Breast epithelium (tissue), 4 donors: ENCODE measurements around the gene USP12. TPM values are rescaled to one million over a fixed set of nuclear protein-coding genes. Genes with fewer than 3 reads are reported as not detected.
"Not testable (repeated sequence)": the region's sequence is repeated elsewhere in the genome, so short reads cannot be mapped to it uniquely, and the experiment has no call there.

ENCODE experiments used
- DNase-seq, 2 donors: peaks; one replicate each; pipeline ENCODE4 v3.0.0-alpha.2; 2019; ENCODE audit warnings: low spot score in 2 of 2
- H3K27ac ChIP-seq, 2 donors: fragments of 200-600 bp; sonication (generic) in 1 of 2; one replicate each; pipeline ENCODE4 v1.5.1; 2016 to 2019; ENCODE audit warnings: mild to moderate bottlenecking in 1 of 2
- H3K27me3 ChIP-seq, 2 donors: fragments of 200-600 bp; sonication (generic) in 1 of 2; one replicate each; pipeline versions ENCODE4 v1.5.1 to v1.6.0; 2017 to 2019; ENCODE audit warnings: control low read depth in 1 of 2, mild to moderate bottlenecking in 1 of 2
- H3K36me3 ChIP-seq: fragments of 200-600 bp; one replicate; pipeline ENCODE4 v1.5.1; 2019
- H3K4me1 ChIP-seq, 2 donors: fragments of 200-600 bp; sonication (generic); one replicate each; pipeline ENCODE4 v1.5.1; 2016 to 2019; ENCODE audit warnings: control low read depth in 1 of 2
- H3K4me3 ChIP-seq, 3 donors: fragments of 200-600 bp; sonication (generic); 1 replicate in 2 of 3; 2 replicates in 1 of 3; pipeline ENCODE4 v1.5.1; 2016 to 2019; ENCODE audit warnings: mild to moderate bottlenecking in 3 of 3, moderate library complexity in 2 of 3
- H3K9me3 ChIP-seq, 2 donors: fragments of 200-600 bp; sonication (generic) in 1 of 2; one replicate each; pipeline ENCODE4 v1.5.1; 2016 to 2019; ENCODE audit warnings: control low read depth in 1 of 2
- CTCF ChIP-seq, 3 donors: fragments of 450-650 bp; IDR thresholded peaks; one replicate each; pipeline ENCODE4 v1.5.1; 2016 to 2017; ENCODE audit warnings: antibody characterized with exemption in 3 of 3, mild to moderate bottlenecking in 3 of 3, moderate library complexity in 3 of 3
- POLR2A ChIP-seq: fragments of 450-650 bp; IDR thresholded peaks from one replicate; pipeline ENCODE4 v1.6.1; 2016; ENCODE audit warnings: antibody characterized with exemption, mild to moderate bottlenecking, moderate library complexity
- POLR2AphosphoS5 ChIP-seq, 3 donors: sonication (generic); formaldehyde crosslinking; IDR thresholded peaks; one replicate each; pipeline ENCODE4 v1.6.1; 2017; ENCODE audit warnings: antibody characterized with exemption in 3 of 3
- intact Hi-C: fragments of 100-400 bp; cut with DNase I; formaldehyde crosslinking; loops from one replicate; pipeline ENCODE4 v1.15.1; 2023; ENCODE audit warnings: low total_unique reads
- total RNA-seq, 3 donors: library from RNA; depleted of rRNA; stranded (reverse); fragments of >200 nt; gene quantifications; one replicate each; pipeline ENCODE4 v1.1.0, GENCODE V29; 2016

The USP12 gene
- total RNA-seq, 3 donors from 2014 or later: 21.0 to 33.4 (median 21.0) TPM

DNA sequence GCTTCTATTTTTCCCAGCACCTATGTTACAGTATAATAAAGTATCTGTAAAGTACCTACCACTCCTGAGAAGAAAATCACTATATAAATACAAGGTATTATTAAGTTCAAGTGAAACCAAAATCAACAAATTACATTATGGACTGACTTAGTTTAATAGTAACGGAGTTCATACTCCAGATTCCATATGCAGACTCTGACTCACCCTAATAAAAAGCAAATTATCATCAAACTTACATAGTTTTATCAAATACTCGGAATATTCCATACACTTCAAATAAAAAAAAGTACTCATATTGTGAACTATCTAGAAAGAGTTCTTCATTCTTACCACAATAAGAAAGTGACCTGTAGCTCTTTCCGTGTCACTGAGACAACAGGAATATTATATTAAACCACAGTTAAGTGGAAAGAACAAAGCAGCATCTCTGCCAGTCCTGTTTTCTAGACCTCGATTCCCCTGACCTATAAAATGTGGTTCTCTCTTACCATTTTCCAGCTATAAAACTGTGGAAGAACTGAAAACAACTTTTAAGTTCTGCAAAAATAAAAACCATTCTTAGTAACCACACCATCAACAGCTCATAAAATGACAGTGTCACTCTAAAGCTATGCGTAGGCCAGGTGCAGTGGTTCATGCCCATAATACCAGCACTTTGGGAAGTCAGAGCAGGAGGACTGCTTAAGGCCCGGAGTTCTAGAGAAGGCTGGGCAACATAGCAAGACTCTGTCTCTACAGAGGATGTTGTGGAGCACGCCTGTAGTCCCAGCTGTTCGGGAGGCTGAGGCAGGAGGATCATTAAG, 42.6 kb downstream of the USP12 start:
- H3K36me3 ChIP-seq: no peaks in the 10 kb centered on the region
- peaks cover 5 to 6% of the 10 kb centered on the region in 2 donors for H3K9me3 ChIP-seq
- H3K27ac ChIP-seq: no peak overlapping the region
- no peaks in the 10 kb centered on the region for H3K27me3 ChIP-seq
- H3K4me1 ChIP-seq: peaks cover 0 to 7% of the 10 kb centered on the region in 2 donors
- intact Hi-C loops: no loop called here
- no peak for DNase-seq
- TF ChIP-seq POLR2AphosphoS5 (IDR thresholded peaks at IDR 0.05): no peak
- no peak for TF ChIP-seq CTCF (IDR thresholded peaks at IDR 0.05)
- TF ChIP-seq POLR2A: no peak
- no peak overlapping the region for H3K4me3 ChIP-seq

DNA sequence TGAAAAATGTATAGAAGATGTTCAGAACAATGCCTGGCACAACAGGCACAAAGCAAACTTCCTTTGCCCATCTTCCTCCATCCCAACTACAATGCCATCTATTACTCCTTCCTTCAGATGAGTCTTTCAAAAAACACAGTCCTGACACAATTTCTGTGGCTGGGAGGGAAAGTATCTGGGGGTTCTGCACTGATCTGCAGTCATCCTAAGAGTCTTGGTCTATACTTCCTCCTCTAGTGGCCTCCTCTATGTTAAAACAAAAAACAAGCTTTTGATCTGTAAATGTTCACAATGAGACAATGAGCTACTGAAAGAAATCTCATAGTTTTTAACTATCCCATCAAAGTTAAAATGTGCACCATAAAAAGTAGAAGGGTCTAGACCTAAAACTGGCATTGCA, 44.8 kb downstream of the USP12 start:
- no peaks in the 10 kb centered on the region for H3K27me3 ChIP-seq
- no peak for DNase-seq
- peaks cover 6 to 11% of the 10 kb centered on the region in 2 donors for H3K9me3 ChIP-seq
- H3K27ac ChIP-seq: no peak overlapping the region
- H3K4me3 ChIP-seq: no peak overlapping the region
- no peak for TF ChIP-seq CTCF (IDR thresholded peaks at IDR 0.05)
- no peak for TF ChIP-seq POLR2A
- no peak for TF ChIP-seq POLR2AphosphoS5 (IDR thresholded peaks at IDR 0.05)
- H3K36me3 ChIP-seq: no peaks in the 10 kb centered on the region
- peaks cover 0 to 7% of the 10 kb centered on the region in 2 donors for H3K4me1 ChIP-seq
- intact Hi-C loops: no loop called here

GRCh38 chr13:27125357-27126282, 46.0 kb downstream of the USP12 start:
- H3K4me1 ChIP-seq: peaks cover 0 to 7% of the 10 kb centered on the region in 2 donors
- no peaks in the 10 kb centered on the region for H3K36me3 ChIP-seq
- H3K4me3 ChIP-seq: no peak overlapping the region
- no peak for DNase-seq
- H3K9me3 ChIP-seq: peaks cover 6 to 11% of the 10 kb centered on the region in 2 donors
- no peak overlapping the region for H3K27ac ChIP-seq
- intact Hi-C loops: no loop called here
- no peaks in the 10 kb centered on the region for H3K27me3 ChIP-seq
- TF ChIP-seq POLR2A (no peak), POLR2AphosphoS5 (IDR thresholded peaks at IDR 0.05) (no peak), CTCF (IDR thresholded peaks at IDR 0.05) (no peak)

DNA sequence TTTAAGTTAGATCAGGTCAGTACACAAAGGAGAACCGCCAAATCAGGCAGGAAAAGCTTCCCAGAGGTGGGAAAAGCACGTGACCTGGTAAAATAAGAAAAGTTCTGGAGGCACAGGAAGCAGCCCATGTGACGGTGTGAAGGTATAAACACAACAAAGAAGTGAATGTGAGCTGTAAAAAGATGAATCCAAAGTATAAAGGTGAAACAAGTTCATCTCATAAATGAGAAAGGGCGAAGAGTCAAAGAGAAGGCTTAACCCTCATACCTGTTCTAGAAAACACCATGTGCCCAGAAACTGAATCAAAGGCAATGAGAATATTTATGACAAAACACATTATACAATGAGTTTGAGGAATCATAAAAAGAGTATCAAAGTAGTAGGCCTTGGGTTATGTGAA, 47.0 kb downstream of the USP12 start:
- Histone ChIP-seq H3K27me3 (no peaks in the 10 kb centered on the region), H3K27ac (no peak overlapping the region), H3K4me3 (no peak overlapping the region), H3K36me3 (no peaks in the 10 kb centered on the region), H3K4me1 (peaks cover 0 to 7% of the 10 kb centered on the region in 2 donors), H3K9me3 (peaks cover 0 to 6% of the 10 kb centered on the region in 2 donors)
- DNase-seq: no peak
- TF ChIP-seq POLR2AphosphoS5 (IDR thresholded peaks at IDR 0.05) (no peak), POLR2A (no peak), CTCF (IDR thresholded peaks at IDR 0.05) (no peak)
- intact Hi-C loops: loop anchor here (5.0 kb wide), 1 partner anchor 798 kb away; no protein-coding TSS in a partner anchor

- not testable (repeated sequence) for H3K4me3 ChIP-seq, H3K27ac ChIP-seq, DNase-seq, H3K27me3 ChIP-seq, H3K9me3 ChIP-seq, H3K4me1 ChIP-seq, H3K36me3 ChIP-seq
- intact Hi-C loops: loop anchor here (5.0 kb wide), 1 partner anchor 799 kb away; no protein-coding TSS in a partner anchor
Measured at GRCh38 chr13:27123445-27123844, 48.2 kb downstream of the USP12 start.
